Epithelial cell of proximal tubule (primary cell): Measurements from ENCODE around the gene C19orf85. TPM values are rescaled to one million over a fixed set of nuclear protein-coding genes. Genes with fewer than 3 reads are reported as not detected.
"Not testable (repeated sequence)": the region's sequence is repeated elsewhere in the genome, so short reads cannot be mapped to it uniquely, and the experiment has no call there.

Experiments
- DNase-seq: peaks from one replicate; pipeline ENCODE4 v3.0.0-alpha.2; 2011; ENCODE audit warnings: low read depth
- H3K4me3 ChIP-seq: 2 replicates; pipeline ENCODE4 v1.5.1; 2011; ENCODE audit warnings: low read depth, mild to moderate bottlenecking, low read length
- total RNA-seq: library from RNA; depleted of rRNA; stranded (reverse); fragments of >200 nt; gene quantifications from 2 replicates; pipeline ENCODE4 v1.2.3, GENCODE V29; 2015
- TF ChIP-seq, protein P1 (sequence below): conservative IDR thresholded peaks from 2 replicates; pipeline ENCODE4 v1.5.1; 2012; ENCODE audit warnings: low read depth, mild to moderate bottlenecking, low read length

The C19orf85 gene
- total RNA-seq, 1 donor from 2014 or later, result not detected

DNA sequence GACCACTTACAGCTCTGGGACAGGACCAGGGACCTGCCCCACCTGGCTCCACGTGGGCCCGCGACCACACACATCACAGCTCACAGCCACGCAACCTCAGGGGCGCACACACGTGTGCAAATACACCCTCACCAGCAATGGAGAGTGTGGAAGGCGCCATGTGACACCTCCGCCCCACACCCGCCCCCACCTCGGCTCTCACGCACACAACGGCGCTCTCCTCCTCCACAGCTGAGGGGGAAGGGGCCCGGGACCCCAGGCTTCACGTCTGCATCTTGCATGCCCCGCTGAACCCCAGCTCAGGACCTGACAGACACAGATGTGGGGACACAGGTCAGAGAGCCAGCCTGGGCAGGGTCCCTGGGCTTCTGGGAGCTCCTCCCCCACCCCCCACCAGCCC, 15.1 kb downstream of the C19orf85 start:
- TF ChIP-seq, protein P1, sequence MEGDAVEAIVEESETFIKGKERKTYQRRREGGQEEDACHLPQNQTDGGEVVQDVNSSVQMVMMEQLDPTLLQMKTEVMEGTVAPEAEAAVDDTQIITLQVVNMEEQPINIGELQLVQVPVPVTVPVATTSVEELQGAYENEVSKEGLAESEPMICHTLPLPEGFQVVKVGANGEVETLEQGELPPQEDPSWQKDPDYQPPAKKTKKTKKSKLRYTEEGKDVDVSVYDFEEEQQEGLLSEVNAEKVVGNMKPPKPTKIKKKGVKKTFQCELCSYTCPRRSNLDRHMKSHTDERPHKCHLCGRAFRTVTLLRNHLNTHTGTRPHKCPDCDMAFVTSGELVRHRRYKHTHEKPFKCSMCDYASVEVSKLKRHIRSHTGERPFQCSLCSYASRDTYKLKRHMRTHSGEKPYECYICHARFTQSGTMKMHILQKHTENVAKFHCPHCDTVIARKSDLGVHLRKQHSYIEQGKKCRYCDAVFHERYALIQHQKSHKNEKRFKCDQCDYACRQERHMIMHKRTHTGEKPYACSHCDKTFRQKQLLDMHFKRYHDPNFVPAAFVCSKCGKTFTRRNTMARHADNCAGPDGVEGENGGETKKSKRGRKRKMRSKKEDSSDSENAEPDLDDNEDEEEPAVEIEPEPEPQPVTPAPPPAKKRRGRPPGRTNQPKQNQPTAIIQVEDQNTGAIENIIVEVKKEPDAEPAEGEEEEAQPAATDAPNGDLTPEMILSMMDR, result no peak
- no peak for DNase-seq
- no peak overlapping the region for H3K4me3 ChIP-seq

DNA sequence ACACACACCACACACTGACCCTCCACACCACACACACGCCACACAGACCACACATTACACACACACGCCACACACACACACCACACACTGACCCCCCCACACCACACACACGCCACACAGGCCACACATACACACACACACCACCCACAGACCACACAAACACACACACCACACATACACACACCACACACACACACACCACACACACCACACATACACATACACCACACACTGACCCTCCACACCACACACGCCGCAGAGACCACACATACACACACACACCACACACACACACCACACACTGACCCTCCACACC, 16.4 kb downstream of the C19orf85 start:
- H3K4me3 ChIP-seq, DNase-seq: not testable (repeated sequence)

DNA sequence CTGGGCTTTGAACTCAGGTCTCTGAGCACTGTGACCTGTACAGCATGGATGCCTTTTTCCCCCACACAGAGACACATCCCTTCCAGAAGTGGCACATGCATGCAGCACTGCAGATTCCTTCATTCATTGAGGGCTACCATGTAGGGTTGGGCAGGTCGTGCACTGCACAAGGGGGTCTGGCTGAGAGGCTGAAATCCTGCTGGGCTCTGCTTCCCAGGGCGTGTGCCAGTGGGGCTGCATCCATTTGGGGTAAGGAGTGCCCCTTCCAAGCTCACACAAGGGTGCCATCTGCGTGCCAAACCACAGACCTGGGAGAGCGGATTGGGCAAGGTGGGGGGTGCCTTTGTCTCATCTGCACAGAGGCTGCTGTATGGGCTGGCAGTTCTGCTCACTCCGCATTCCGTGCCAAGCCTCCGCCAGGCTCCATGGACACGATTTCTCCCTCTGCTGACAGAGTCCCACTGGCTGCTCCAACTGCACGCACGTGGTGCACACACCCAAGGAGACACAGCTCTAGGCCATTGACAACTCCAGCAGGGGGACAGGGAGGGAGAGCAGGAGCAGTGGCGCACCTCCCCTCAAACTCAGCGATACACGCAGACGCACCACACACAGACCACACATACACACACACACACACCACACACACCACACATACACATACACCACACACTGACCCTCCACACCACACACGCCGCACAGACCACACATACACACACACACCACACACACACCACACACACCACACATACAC, 17.0 kb downstream of the C19orf85 start:
- TF ChIP-seq, protein P1, result no peak
- no peak for DNase-seq

DNA sequence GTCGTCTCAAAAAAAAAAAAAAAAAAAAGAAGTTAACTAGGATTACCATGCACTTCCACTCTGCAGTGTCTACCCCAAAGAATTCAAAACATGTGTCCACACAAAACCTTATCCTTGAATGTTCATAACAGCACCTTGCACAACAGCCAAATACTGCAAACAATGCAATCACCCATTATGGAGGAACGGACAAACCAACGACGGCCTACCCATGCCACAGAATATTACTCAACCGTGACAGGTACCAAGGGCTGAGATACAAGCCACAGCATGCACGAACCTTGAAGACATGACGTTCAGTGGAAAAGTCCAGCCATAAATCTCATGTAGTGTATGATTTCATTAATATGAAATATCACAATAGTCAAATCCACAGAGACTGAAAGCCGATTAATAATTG, 18.5 kb downstream of the C19orf85 start:
- DNase-seq, result no peak
- H3K4me3 ChIP-seq, result no peak overlapping the region
- TF ChIP-seq, protein P1, result no peak

More for the DNA sequence above, 17.0 kb downstream of the C19orf85 start:
- H3K4me3 ChIP-seq, result no peak overlapping the region

DNA sequence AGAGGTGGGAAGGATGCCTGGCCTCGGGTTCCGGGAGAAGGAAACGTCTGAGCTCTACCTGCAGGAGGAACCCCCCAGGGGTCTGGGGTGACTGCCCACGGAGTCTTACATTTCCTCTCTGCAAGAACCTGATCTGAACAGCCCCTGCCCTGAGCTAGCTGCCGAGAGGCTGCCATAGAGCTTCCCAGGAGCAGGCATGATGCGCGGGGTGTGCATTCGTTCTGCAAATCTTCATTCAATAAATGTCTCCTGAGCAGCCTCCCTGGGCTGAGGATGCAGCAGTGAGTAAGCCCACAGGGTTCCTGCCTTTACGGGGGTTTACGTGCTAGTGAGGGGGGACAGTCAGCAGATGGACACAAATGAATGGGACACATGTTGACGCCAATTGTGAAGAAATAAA, 19.9 kb downstream of the C19orf85 start:
- no peak overlapping the region for H3K4me3 ChIP-seq
- TF ChIP-seq, protein P1, result no peak
- DNase-seq, result no peak

DNA sequence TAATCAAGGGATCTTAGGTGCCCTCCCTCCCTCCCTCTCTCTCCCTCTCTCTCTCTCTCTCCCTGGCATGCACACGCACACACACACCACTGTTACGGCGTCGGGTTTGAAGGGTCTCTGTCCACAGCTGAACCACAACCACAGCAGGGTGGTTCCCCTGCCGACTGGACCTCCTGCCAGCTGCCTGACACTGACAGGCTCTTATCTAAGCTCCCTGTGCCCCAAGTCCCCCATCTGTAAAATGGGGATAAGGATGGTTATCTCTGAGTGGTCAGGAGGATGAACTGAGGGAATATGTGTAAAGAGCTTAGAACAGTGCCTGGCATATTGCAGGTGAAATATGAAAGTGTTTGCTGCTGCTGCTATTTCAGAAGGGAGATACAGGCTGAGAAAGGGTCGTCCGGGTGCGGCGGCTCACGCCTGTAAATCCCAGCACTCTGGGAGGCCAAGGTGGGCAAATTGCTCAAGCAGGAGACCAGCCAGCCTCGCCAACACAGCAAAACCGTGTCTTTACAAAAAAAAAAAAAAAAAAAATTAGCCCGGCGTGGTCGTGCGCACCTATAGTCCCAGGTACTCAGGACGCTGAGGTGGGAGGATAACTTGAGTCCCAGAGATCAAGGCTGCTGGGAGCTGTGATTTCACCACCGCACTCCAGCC, 20.6 kb downstream of the C19orf85 start:
- no peak overlapping the region for H3K4me3 ChIP-seq
- DNase-seq, result no peak
- TF ChIP-seq, protein P1, result no peak

DNA sequence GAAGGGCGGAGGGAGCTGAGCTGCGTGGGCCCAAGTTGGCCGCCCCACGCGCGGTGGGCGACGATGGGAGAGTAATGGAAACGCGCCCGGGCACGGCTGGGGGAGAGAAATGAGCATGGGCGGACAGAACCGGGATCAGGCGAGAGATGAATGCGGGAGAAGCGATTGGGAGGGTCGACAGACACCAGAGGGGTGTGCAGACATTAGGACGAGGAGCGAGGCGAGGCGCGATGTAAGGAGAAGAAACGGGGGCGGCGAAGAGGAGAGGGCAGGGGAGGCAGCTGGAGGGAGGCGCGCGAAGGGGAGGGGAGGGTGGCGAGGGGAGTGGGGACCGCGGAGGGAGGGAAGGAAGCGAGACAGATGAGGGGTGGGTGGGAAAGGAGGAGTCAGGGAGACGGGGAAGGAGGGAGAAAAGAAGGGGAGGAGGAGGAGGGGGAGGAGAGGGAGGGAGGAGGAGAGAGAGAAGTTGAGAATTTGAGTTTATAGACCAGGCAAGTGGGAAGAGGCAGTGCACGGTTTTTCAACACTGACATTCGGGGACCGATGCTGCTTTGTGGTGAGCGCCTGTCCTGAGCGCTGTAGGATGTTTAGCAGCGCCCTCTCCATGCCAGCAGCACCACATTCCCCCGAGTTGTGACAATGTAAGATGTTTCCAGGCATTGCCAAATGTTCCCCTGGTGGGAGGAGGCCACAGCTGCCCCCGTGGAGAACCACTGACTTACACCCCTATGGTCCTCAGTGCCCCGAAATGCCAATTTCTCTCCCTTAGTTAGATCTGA, 21.3 kb downstream of the C19orf85 start, which contains the start of gene SHISA7:
Gene SHISA7 (minus strand): TSS at position 256 of the 779 bp plus-strand sequence. CDS start 437 bp downstream, outside the sequence.
- no peak within 1 kb of the TSS for H3K4me3 ChIP-seq
- TF ChIP-seq, protein P1, result no peak
- DNase-seq, result no peak
